Stimulated activated CD8-positive, alpha-beta memory T cell treated with anti-CD3 and anti-CD28 coated beads, Interleukin-2, amount 100 ng/mL, for 1 hour (primary cell): ENCODE measurements around the gene KLK15.

Source experiments
- DNase-seq, 2 donors: peaks; one replicate each; pipeline ENCODE4 v3.0.0-alpha.2; 2020; ENCODE audit warnings: low read depth in 2 of 2

KLK15 gene

DNA sequence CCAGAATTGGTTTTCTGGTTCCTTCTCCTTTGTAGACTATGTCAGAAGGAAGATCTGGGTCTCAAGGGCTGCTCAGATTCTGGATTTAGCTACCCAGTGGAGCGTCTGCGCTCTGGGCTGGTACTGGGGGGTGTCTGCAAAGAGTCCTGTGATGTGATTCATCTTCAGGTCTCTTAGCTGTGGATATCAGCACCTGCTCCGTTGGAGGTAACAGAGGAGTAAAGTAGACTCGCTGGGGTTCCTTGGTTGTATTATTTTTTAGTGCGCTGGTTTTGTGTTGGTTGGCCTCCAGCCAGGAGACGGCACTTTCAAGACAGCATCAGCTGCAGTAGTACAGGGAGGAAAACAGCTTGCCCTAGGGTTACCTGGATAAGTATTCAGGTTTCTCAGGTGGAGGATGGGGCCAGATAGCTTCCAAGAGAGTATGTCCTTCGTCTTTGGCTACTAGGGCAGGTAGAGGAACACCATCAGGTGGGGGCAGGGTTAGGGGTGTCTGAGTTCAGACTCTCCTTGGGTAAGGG, 10.4 kb upstream of the KLK15 start:
- DNase-seq = no peak

DNA sequence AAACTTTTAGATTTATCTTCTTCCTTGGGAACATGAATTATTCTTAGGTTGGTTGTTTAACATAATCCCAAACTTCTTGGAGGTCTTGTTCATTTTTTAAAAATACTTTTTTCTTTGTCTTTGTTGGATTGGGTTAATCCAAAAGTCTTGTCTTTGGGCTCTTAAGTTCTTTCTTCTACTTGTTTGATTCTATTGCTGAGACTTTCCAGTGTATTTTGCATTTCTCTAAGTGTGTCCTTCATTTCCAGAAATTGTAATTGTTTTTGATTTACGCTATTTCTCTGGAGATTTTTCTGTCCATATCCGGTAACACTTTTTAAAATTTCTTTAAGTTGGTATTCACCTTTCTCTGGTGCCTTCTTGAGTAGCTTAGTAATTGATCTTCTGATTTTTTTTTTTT, 9.8 kb upstream of the KLK15 start:
- DNase-seq = no peak

DNA sequence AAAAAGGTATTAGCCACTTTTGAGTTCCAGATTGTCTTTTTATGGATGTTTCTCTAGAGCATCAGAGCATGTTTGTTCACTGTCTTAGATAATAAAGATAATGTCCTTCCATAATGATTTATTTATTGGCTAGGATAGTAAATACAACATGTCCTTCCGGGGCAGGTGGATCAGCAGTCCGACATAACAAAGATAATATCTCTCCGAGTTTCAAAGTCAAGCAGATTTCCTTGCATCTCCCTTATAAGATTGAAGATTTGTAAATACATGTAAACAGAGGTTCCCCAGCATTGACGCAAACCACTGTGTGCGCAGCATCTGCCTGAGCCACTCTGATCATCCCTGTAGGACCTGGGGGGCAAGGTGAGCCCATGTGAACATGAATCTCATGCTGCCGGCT, 8.8 kb upstream of the KLK15 start:
- DNase-seq = no peak

DNA sequence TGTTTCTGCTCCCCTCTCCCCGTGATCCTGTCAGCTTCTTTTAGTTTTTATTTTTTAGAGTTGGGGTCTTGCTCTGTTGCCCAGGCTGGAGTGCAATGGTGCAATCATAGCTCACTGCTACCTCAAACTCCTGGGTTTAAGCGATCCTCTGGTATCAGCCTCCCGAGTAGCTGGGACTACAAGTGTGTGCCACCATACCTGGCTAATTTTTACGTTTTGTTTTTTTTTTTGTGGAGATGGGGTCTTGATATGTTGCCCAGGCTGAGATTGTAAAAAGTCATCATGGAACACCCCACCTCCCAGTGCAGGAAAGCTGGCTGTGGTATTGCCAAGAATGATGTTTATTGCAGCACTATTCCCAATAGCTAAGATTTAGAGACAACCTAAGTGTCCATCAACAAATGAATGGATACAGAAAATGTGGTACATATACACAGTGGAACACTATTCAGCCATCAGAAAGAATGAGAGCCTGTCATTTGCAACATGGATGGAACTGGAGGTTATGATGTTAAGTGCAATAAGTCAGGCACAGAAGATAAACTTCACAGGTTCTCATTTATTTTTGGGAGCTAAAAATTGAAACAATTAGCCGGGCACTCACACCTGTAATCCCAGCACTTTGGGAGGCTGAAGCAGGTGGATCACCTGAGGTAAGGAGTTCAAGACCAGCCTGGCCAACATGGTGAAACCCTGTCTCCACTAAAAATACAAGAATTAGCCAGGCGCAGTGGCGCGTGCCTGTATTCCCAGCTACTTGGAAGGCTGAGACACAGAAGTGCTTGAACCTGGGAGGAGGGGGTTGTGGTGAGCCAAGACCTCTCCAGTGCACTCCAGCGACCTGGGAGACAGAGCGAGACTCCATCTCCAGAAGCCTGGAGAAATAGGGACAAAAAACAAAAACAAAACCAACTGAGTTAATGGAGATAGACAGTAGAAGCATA, 6.6 kb upstream of the KLK15 start:
- no peak for DNase-seq

DNA sequence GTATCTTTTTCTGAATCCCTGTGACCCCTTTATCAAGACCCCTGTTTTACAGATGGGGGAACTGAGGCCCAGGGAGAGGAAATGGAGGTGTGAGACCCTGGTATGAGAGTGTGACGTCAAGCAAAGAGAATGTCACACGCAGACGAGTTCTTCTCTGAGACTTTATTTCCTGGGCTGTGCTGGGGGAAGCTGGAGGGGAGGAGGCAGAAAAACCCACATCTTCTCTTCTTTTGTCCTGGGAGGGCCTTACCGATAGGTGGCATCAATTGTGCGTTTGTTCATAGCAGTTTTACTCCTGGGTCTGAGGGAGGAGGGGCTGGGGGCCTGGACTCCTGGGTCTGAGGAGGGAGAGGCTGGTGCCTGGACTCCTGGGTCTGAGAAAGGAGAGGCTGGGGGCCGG, 4.9 kb upstream of the KLK15 start:
- DNase-seq = no peak

DNA sequence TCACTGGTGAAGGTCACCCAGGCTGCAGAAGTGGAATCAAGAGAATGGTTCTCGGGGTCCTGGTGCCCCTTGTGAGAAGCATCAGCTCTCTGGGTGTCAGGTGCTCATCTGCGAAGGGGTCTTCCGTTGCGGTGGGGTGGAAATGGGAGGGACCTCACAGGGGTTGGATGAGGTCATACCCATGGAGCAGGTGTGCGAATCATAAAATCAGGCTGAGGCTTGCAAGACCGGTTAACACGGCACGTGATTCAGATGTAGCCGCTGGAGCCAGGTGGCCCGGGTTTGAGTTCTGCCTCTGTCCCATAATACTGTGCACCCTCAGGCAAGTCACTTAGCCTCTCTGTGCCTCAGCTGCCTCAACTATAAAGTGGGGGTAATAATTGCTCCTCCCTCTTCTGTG, 3.9 kb upstream of the KLK15 start:
- DNase-seq = no peak

DNA sequence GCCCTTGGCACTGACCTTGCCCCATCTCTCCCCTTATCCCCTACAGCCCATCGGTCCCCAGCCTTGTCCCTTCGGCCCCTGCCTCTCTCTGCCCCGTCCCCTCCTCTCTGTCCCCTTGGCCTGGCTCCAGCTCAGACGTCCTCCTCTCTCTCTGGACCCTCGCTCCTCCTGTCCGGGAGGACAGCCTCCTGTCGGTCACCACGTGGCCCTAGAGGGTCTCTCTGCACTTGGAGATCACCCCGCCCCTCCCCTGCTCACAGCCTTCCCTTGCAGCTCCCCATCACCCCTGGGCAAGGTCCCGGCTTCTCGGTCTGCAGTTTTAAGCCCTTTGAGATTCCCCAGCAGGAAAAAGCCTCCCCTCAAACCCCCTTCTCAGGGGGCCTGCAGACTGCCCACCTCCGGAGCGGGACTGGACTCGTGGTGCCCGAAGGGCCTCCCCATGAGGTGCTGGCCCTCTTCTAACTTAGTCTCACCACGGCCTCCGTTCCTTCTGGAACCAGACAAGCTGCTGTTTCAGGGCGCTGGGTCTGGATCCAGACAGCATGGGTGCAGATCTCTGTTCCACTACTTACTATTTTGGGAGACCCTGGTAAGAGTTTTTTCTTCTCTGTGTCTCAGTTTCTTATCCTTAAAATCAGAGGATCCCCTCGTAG, 3.3 kb upstream of the KLK15 start:
- DNase-seq = no peak

DNA sequence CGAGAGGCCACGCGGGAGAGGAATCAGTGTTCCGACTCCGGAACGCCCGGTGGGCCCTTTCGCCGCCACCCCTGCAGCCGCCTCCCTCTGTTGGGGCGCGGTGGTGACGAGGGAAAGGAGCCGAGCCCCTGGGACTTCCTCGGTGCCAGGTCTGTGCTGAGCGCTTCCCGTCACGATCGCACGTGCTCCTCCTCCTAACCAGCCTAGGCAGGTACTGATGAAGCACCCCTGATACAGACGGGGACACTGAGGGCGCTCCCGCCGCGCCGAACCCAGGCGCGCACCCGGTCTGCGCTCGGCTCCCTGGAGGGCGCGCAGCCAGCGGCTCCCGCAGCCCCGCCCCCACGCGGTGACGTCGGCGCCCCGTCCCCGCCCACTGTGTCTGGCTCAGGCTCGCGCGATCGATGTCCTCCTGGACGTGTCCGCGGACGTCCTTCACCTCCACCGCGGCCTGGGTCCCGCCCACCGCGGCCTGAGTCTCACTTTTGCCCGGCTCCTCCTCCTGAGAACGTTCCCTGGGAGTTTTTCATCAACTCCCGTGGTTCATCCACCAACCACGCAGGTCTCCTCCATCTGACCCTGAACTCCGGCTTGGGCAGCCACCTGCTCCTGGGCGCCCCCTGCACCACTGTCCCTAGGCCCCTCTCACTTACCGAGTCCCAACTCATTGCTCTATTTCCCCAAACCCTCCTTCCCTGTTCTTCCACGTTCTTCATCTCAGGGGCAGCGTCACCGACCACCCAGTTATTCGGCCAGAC, 2.6 kb upstream of the KLK15 start:
- DNase-seq = peak; percentile 17 to 34

DNA sequence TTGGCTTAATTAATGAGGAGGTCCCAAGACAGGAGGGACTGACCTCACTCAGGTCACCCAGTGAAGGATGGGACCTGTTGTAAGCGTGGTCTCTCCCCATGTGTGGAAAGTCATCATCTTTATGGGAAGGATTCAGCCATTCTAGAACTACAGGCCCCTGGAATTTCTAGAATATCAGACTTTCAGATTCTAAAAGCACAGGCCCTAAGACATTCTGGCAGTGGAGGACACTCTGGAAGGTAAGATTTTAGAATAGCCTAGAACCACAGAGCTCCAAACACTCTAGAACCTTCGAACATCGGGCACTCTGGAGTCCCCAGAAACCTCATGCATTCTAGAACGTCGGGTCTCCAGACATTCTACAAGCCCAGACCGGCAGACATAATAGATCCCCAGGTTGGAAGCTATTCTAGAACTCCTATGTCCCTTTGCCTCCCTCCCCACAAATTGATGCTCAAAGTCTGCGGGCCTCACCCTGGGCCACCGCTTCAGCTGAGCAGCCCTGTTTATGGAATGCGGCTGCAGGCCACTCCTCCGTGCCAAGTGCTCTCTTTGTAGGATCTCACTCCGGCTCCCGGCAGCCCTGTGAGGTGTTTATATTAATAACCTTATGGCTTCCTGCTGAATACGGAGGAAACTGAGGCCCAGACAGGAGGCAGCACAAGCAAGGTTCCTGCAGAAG, 1.9 kb upstream of the KLK15 start:
- DNase-seq = no peak

DNA sequence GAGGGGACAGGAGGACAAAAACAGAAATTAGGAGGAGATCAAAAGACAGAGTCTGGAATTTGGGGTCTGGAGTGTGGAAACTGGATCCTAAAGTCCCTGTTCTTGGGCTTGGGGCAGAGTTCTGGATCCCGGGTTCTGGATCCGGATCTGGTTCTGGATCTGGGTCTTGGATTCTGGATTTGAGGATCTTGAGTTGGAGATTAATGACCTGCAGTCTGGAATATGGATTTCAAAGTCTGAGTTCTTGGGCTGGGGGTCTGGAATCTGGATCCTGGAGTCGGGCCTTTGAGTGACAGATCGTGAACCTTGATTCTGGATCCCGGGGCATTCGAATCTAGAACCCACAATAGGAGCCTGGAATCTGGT, 411 bp upstream of the KLK15 start:
- DNase-seq = no peak

DNA sequence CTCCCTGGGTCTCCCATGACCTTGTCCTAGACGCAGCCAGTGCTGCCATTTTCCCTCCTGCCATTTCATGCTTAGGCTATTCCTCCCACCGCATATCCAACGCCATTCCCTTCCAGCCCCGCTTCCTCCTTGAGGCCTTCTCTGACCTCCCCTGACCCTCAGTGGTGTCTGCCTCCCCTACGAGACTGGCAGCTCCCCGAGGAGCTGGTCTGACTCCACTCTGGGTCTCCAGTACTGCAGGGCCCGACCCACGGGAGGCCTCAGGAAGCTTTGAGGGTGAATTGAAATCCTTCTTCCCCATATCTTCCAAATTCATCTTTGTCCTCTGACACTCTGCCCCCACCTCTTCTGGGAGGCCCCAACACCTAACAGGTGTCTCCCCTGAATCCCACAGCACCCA, 708 bp downstream of the KLK15 start:
- DNase-seq = no peak

DNA sequence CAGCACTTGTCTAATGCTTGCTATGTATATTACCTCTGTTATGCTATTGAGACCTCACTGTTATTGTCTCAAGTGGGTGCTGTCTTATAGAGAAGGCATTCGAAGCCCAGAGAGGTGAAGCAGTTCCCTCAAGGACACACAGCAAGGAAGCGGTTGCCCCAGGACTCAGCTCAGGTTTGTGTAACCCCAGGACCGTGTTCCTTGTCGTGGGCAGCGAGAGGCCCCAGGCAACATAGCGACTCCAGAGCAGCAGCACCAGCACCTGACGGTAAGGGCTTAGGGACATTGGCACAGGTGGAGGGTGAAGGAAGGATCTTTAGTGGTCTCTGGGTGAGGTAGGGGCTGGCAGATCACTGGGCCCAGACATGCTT, 2.4 kb downstream of the KLK15 start:
- DNase-seq = no peak

DNA sequence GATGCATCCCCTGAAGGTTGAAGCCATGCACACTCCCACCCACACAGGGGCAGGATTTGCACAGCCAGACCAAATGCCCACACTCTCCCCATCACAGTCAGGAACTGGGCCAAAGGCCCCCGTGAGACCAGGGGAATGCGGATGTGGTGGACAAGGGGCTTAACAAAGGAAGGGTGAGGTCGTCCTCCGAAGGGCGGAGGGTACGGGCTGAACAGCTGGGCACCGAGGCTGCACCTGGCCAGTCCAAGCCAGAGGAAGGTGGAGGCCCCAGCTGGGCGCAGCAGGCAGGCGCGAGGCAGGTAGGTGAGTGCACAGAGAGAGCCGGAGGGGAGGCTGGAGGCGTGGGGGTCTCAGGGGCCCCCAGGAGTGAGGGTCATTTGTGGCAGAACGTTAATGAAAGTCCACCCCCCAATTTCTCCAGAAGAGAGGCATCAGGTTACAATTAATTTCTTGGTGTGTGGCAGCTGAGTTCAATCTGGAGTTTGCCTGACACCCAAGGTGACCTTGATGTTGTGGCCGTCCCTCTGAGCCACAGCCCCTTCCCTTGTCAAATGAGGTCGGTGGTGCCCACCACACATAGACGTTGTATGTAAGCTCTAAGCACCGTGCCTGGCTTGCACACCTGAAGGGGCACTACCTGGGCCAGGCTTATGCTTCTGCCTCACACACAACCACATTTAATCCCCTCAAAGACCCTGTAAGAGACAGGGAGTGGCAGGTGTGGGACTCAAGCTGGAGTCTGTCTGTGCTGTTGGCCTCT, 2.9 kb downstream of the KLK15 start:
- DNase-seq = no peak

DNA sequence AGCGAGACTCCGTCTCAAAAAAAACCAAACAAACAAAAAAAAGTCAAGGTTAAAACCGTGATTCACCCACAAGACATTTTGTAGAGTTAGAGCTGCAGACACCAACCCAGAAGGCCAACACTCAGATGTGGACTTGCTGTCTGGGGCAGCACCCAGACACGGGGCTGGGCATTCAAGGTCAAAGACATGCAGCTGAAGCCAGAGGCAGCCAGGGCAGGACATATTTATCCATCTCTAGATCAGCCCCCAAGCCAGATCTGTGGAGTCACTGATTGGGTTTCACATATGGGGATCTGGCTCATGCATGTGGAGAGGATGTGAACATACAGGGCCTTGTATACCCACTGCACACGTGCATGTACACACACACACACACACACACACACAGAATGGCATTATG, 3.6 kb downstream of the KLK15 start:
- no peak for DNase-seq

DNA sequence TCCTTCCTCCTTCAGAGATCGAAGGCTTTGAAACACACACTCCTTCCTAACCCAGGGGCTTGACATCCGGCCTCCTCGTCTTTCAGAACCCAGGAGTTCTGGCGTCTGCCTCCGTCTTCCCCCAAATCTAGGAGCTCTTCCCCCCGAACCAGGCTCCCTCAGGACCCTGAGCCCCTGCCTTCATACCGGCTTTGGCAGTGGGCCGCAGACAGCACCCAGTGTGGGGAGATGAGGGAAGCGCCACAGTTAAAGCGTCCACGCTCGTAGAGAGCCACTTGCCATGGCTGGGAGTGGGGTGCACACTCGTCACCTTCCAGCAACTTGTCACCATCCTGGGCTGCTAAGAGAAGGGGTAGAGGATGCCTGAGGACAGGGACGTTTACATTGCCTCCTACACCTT, 5.9 kb downstream of the KLK15 start:
- DNase-seq = no peak

DNA sequence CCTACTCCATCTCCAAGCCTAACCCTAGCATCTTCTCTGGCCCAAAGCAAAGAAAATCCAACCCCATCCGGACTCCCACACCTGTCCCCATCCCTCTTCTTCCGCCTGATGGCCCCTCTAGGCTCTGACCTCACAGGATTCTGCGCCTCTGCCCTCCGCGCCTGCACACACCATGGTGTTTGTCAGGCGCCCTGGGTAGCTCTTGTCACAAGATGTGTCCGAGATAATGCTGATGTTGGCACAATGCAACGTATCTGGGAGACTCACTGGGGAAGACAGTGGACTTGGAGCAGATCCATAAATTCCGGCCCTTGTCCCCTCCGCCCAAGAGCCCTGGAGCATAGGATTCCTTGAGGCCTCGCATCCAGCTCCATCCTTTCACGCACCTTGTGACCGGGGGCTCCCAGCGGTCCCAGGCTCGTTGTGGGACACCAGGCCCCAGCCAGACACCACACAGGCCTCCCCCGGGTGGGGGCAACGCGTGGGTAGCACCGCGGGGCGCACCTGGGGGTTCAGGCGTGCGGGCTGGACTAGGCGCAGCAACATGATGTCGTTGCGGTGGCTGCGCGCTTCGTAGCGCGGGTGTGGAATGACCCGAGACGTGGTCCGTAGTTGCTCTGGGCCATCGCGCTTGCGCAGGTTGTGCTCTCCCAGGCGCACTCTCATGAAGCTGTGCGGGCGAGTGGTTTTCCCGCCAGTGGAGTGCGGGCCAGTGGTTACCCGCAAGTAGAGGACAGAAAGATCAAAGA, 6.7 kb downstream of the KLK15 start:
- no peak for DNase-seq

DNA sequence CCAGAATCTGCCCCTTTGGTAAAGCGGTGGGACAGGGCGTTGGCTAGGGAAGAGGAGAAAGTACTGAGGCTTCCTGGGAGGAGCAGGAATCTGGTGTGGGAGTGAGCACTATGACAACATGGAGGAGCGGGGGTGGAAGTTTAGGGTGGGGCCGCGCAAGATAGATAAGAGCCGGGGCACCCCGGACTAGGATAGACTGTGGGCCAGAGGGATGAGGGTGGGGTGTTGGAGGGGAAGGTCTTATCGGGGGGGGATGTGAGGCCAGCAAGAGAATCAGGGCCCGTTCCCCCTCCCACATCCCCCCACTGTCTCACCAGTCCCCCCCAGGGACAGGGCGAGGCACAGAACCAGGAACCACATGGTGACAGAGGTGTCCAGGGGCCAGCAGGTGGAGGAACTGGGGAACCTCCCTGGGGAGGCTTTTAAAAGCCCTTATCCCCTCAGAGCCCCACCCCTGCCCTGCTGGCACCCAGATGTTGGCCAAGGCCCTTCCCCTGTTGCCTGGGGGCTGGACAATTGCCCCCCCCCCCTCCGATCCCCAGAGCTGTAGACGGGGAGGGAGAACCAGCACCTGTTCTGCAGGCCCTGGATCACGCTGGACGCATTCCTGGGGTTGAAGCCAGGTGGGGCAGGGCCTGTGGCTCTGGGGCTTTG, 9.9 kb downstream of the KLK15 start, which contains the start of gene KLK1:
Gene KLK1 (minus strand): TSS at position 399 of the 654 bp plus-strand sequence. CDS start 39 bp downstream, at position 360.
- DNase-seq = no peak

DNA sequence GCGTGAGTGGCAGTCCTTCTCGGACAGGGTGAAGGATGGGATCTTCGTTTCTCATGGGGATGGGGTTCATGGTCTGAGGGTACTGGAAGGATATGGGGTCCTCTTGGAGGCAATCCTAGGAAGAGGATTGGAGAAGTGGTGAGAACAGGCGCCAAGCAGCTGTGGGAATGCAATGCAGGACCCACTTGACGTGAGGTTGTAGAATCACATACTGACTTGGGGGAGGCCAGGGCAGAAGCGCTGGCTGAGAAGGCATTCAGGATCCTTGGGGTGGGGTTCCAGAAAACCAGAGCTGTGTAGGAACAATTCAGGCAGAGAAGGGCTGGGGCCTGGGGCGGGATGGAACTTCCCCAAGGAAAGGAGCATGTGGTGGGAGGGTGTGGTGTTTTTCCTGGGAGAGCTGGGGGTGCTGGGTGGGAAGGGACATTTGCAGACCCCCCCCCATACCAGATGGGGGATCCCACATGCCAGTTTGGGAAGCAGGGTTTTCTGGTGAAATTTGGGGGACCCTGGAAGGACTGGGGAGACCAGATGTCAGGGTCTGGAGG, 10.6 kb downstream of the KLK15 start:
- DNase-seq = no peak

DNA sequence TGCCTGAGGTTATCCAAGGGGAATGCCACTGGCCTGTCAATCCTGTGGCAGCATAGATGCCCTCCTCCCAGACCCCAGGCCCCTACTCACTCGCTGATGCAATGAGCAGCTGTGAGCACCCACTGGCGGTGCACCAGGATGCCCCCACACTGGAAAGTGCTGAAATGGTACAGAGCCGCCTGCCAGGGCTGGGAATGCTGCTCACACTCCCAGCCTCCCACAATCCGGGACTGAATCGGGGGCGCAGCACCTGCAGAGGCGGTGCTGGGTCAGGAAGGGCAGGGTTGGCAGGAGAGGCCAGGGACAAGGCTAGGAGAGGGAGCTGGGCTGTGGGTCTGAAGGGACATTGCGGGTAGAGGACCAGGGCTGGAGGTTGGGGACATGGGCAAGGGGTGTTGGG, 11.8 kb downstream of the KLK15 start:
- no peak for DNase-seq

DNA sequence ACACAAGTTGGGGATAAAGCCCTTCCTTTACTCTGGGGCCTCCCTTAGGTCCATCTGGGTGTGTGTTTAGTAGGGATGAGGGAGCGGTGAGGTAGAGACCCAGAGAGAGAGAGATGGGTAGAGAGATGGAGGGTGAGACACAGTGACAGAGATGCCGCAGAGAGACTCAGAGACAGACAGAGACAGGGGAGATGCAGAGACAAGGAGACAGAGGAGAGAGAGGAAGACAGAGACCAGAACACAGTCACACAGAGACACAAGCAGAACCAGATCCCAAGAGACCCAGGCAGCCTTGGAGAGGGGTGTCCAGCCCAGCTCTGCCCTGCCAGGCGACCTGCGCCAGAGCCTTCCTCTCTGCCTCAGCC, 12.1 kb downstream of the KLK15 start:
- no peak for DNase-seq
